CD4-positive, alpha-beta memory T cell (primary cell): ENCODE measurements around the gene AQP7. TPM values are rescaled to one million over a fixed set of nuclear protein-coding genes. Genes with fewer than 3 reads are reported as not detected.

Experiments used
- CTCF ChIA-PET: fragments of 350-600 bp; sonication (Branson Sonifier 250); formaldehyde crosslinking; loops from one replicate; lab custom pipeline; 2021; ENCODE audit warnings: inconsistent platforms; ENCODE audit not compliant: partially characterized antibody; lab: Charles Lee
- POLR2A ChIA-PET: fragments of 350-600 bp; sonication (Branson Sonifier 250); formaldehyde crosslinking; loops from one replicate; lab custom pipeline; 2021; ENCODE audit not compliant: partially characterized antibody; lab: Charles Lee
- DNase-seq, 5 donors: peaks; one replicate each; pipeline versions ENCODE4 v3.0.0 to v3.0.0-alpha.2; 2020 to 2022; ENCODE audit warnings: mixed read lengths in 1 of 5
- H3K27ac ChIP-seq: one replicate; pipeline ENCODE4 v1.7.0; 2013; ENCODE audit warnings: low read depth, low read length
- H3K27me3 ChIP-seq: 2 replicates; pipeline ENCODE4 v1.7.0; 2013; ENCODE audit warnings: mild to moderate bottlenecking, low read length, moderate library complexity; ENCODE audit not compliant: insufficient read depth
- H3K36me3 ChIP-seq: 2 replicates; pipeline ENCODE4 v1.7.0; 2013; ENCODE audit warnings: mild to moderate bottlenecking, low read length, moderate library complexity; ENCODE audit not compliant: insufficient read depth
- H3K4me1 ChIP-seq: 2 replicates; pipeline ENCODE4 v1.7.0; 2013; ENCODE audit warnings: mild to moderate bottlenecking, low read length, moderate library complexity; ENCODE audit not compliant: insufficient read depth
- H3K4me3 ChIP-seq, 2 donors: one replicate each; pipeline ENCODE4 v1.7.0; 2013; ENCODE audit warnings: low read length in 2 of 2, mild to moderate bottlenecking in 1 of 2
- H3K9me3 ChIP-seq, 2 donors: one replicate each; pipeline ENCODE4 v1.7.0; 2013; ENCODE audit warnings: low read length in 2 of 2, control low read depth in 1 of 2; ENCODE audit not compliant: control insufficient read depth in 1 of 2
- H3K27ac Mint-ChIP-seq, 7 donors: one replicate each; pipeline ENCODE4 v1.8.0; 2020 to 2021; ENCODE audit warnings: mixed read lengths in 7 of 7, mild to moderate bottlenecking in 6 of 7, inconsistent platforms in 3 of 7, moderate library complexity in 3 of 7
- H3K27me3 Mint-ChIP-seq, 2 donors: one replicate each; pipeline ENCODE4 v1.8.0; 2020 to 2021; ENCODE audit warnings: mixed read lengths in 2 of 2
- H3K36me3 Mint-ChIP-seq, 2 donors: one replicate each; pipeline ENCODE4 v1.8.0; 2020 to 2021; ENCODE audit warnings: mixed read lengths in 2 of 2, inconsistent platforms in 1 of 2, mild to moderate bottlenecking in 1 of 2
- H3K4me1 Mint-ChIP-seq, 4 donors: one replicate each; pipeline ENCODE4 v1.8.0; 2020 to 2021; ENCODE audit warnings: mixed read lengths in 4 of 4, mild to moderate bottlenecking in 1 of 4
- H3K4me3 Mint-ChIP-seq, 8 donors: one replicate each; pipeline ENCODE4 v1.8.0; 2020 to 2021; ENCODE audit warnings: mixed read lengths in 8 of 8, mild to moderate bottlenecking in 7 of 8, moderate library complexity in 6 of 8, inconsistent platforms in 3 of 8
- H3K9me3 Mint-ChIP-seq, 8 donors: one replicate each; pipeline ENCODE4 v1.8.0; 2020 to 2021; ENCODE audit warnings: mixed read lengths in 8 of 8, mild to moderate bottlenecking in 5 of 8, inconsistent platforms in 3 of 8, moderate library complexity in 1 of 8
- intact Hi-C: fragments of 100-400 bp; cut with micrococcal nuclease; formaldehyde crosslinking; loops from one replicate; pipeline ENCODE4 v1.15.1; 2023
- polyA plus RNA-seq, 2 donors: library from polyadenylated mRNA; unstranded; fragments of 300-500 nt; fragmentation: Illumina TruSeq; gene quantifications; one replicate each; pipeline ENCODE4 v1.2.3, GENCODE V29; 2021
- total RNA-seq, 2 experiments: library from RNA; stranded (reverse); gene quantifications; one replicate each; pipeline ENCODE4 v1.2.3, GENCODE V29; 2021

AQP7 gene
- total and polyA plus RNA-seq, 4 experiments from 2014 or later: 0.30 to 0.81 TPM; not detected in 2

- H3K4me1 Mint-ChIP-seq: peaks cover 15 to 50% (median 29%) of the 10 kb centered on the region in 4 donors
Observed at GRCh38 chr9:33435821-33436277, 33.5 kb upstream of the AQP7 start.

DNA sequence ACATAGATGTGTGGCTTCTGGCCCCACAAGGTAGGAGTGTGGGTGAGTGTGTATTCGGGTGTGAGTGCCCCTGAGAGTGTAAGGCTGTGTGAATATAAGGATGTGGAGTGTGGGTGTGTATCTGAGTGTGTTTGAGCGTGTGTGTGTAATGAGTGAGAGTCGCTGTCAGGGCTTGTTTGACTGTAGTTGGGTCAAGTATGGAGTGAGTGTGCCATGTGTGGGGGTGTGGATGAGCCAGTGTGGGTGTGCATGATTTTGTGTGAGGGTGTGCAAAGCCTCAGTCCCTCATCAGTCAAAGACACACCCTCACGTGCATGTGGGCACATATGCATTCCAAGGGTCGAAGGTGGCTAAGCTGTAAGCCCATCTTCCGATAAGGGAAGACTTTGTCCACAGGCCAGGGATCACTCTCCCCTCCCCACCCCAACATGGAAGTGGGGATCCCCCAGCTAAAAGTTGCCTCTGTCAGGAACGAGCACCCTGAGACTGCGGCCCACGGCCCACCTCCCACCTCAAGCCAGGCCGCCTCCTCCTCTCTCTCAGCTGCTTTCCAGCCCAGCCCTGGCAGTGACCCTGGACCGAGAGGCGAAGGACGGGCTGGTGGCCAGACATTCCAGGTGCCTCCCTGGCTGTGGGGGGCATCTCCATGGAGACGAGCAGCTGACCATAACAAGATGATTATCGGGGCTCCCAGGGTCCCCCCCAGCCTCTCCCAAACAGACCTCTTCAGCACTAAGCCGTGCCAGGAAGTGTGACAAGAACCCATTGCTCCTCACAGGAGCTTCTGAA, 32.1 kb upstream of the AQP7 start:
- peaks cover 13 to 37% (median 22%) of the 10 kb centered on the region in 4 donors for H3K4me1 Mint-ChIP-seq
- H3K36me3 ChIP-seq: no peaks in the 10 kb centered on the region
- H3K27ac Mint-ChIP-seq: peak overlapping the region in 5 of 7 donors; percentile 5 to 76 (median 58)
- H3K9me3 ChIP-seq: no peaks in the 10 kb centered on the region
- intact Hi-C loops: no loop called here
- H3K27me3 ChIP-seq: no peaks in the 10 kb centered on the region
- ChIA-PET POLR2A (interaction anchor here (0.6 to 6.4 kb wide), 4 partner anchors 8 to 20 kb away, joined by 3 to 32 read pairs (median 12); partner anchors contain the start of gene AQP3), CTCF (interaction anchor here (1.4 to 4.6 kb wide), 5 partner anchors 13 to 32 kb away, joined by 3 to 17 read pairs (median 7); partner anchors contain the start of gene AQP3)
- DNase-seq: peak in 1 of 5 donors; percentile 9
- peaks cover 0 to 3% of the 10 kb centered on the region in 2 donors for H3K36me3 Mint-ChIP-seq
- H3K4me3 Mint-ChIP-seq: no peak overlapping the region
- no peaks in the 10 kb centered on the region for H3K9me3 Mint-ChIP-seq
- no peak overlapping the region for H3K27ac ChIP-seq
- H3K27me3 Mint-ChIP-seq: no peaks in the 10 kb centered on the region
- no peak overlapping the region for H3K4me3 ChIP-seq
- peaks cover 2% of the 10 kb centered on the region for H3K4me1 ChIP-seq

More at GRCh38 chr9:33435821-33436277, 33.5 kb upstream of the AQP7 start:
- H3K4me3 Mint-ChIP-seq: no peak overlapping the region
- Histone ChIP-seq H3K36me3 (peaks cover 4% of the 10 kb centered on the region), H3K4me1 (peaks cover 15% of the 10 kb centered on the region), H3K27ac (no peak overlapping the region), H3K27me3 (no peaks in the 10 kb centered on the region), H3K4me3 (no peak overlapping the region), H3K9me3 (no peaks in the 10 kb centered on the region)
- peak overlapping the region in 4 of 7 donors; percentile 25 to 73 (median 44) for H3K27ac Mint-ChIP-seq
- CTCF ChIA-PET: interaction anchor here (2.2 to 4.6 kb wide), 2 partner anchors 11 to 21 kb away, joined by 7 to 17 read pairs; partner anchors contain the start of gene AQP3
- H3K36me3 Mint-ChIP-seq: peaks cover 10 to 16% of the 10 kb centered on the region in 2 donors
- POLR2A ChIA-PET: interaction anchor here (4.0 to 6.4 kb wide), 2 partner anchors 11 to 20 kb away, joined by 20 to 32 read pairs; partner anchors contain the start of gene AQP3
- no peaks in the 10 kb centered on the region for H3K27me3 Mint-ChIP-seq
- H3K9me3 Mint-ChIP-seq: no peaks in the 10 kb centered on the region
- DNase-seq: peak in 1 of 5 donors; percentile 10
- intact Hi-C loops: no loop called here

GRCh38 chr9:33433871-33434270, 31.5 kb upstream of the AQP7 start:
- Histone ChIP-seq H3K36me3 (no peaks in the 10 kb centered on the region), H3K27ac (no peak overlapping the region), H3K4me3 (no peak overlapping the region), H3K27me3 (no peaks in the 10 kb centered on the region), H3K4me1 (no peaks in the 10 kb centered on the region), H3K9me3 (no peaks in the 10 kb centered on the region)
- Mint-ChIP-seq H3K36me3 (peaks cover 0 to 3% of the 10 kb centered on the region in 2 donors), H3K4me1 (peaks cover 13 to 31% (median 18%) of the 10 kb centered on the region in 4 donors), H3K27ac (peak overlapping the region in 4 of 7 donors; percentile 5 to 76 (median 52)), H3K4me3 (no peak overlapping the region), H3K9me3 (no peaks in the 10 kb centered on the region), H3K27me3 (no peaks in the 10 kb centered on the region)
- intact Hi-C loops: no loop called here
- ChIA-PET POLR2A (interaction anchor here (1.1 to 6.4 kb wide), 5 partner anchors 9 to 18 kb away, joined by 4 to 32 read pairs (median 20); partner anchors contain the start of gene AQP3), CTCF (interaction anchor here (0.8 to 4.6 kb wide), 8 partner anchors 13 to 33 kb away, joined by 3 to 22 read pairs (median 6); partner anchors contain the start of gene AQP3)
- DNase-seq: no peak

DNA sequence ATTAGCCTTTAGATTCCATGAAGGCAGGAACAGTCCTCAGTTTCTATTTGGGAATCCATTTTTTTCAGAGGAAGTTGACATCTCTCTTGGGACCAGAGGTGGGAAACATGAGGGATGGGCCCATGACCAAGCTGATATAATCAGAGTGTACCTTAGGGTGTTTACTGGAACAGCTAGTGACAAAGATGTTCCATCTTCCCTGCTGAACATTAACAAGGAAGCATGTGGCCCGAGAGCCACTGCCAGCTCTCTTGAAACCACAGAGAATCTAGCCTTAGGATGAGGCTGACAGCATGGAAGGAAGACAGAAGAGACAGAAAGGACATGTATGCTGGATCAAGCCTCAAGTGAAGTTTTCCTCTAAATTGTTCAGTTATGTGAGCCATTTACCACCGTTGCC, 29.1 kb upstream of the AQP7 start:
- H3K9me3 ChIP-seq: no peaks in the 10 kb centered on the region
- H3K4me3 Mint-ChIP-seq: no peak overlapping the region
- no peak overlapping the region for H3K27ac ChIP-seq
- no peak for DNase-seq
- H3K4me3 ChIP-seq: no peak overlapping the region
- H3K9me3 Mint-ChIP-seq: no peaks in the 10 kb centered on the region
- H3K36me3 Mint-ChIP-seq: no peaks in the 10 kb centered on the region
- intact Hi-C loops: no loop called here
- ChIA-PET POLR2A (interaction anchor here (1.5 to 6.4 kb wide), 5 partner anchors 12 to 43 kb away, joined by 4 to 32 read pairs (median 5); partner anchors contain the start of genes AQP3 and NOL6), CTCF (interaction anchor here (1.1 to 3.7 kb wide), 3 partner anchors 16 to 21 kb away, joined by 3 to 22 read pairs (median 12); partner anchors contain the start of gene AQP3)
- peak overlapping the region in 1 of 7 donors; percentile 54 for H3K27ac Mint-ChIP-seq
- no peaks in the 10 kb centered on the region for H3K27me3 ChIP-seq
- no peaks in the 10 kb centered on the region for H3K36me3 ChIP-seq
- no peaks in the 10 kb centered on the region for H3K4me1 ChIP-seq
- H3K27me3 Mint-ChIP-seq: no peaks in the 10 kb centered on the region
- peaks cover 6 to 22% (median 14%) of the 10 kb centered on the region in 4 donors for H3K4me1 Mint-ChIP-seq

- Histone ChIP-seq H3K36me3 (no peaks in the 10 kb centered on the region), H3K9me3 (no peaks in the 10 kb centered on the region), H3K27me3 (no peaks in the 10 kb centered on the region), H3K27ac (no peak overlapping the region), H3K4me1 (no peaks in the 10 kb centered on the region), H3K4me3 (no peak overlapping the region)
- no peak for DNase-seq
- intact Hi-C loops: no loop called here
- POLR2A ChIA-PET: interaction anchor here (1.0 to 6.4 kb wide), 6 partner anchors 12 to 43 kb away, joined by 3 to 32 read pairs (median 5); partner anchors contain the start of genes AQP3 and NOL6
- Mint-ChIP-seq H3K4me1 (peaks cover 5 to 23% (median 13%) of the 10 kb centered on the region in 4 donors), H3K36me3 (no peaks in the 10 kb centered on the region), H3K27ac (peak overlapping the region in 1 of 7 donors; percentile 56), H3K27me3 (no peaks in the 10 kb centered on the region), H3K4me3 (no peak overlapping the region), H3K9me3 (no peaks in the 10 kb centered on the region)
- CTCF ChIA-PET: interaction anchor here (0.8 to 3.7 kb wide), 4 partner anchors 15 to 36 kb away, joined by 3 to 22 read pairs (median 8); partner anchors contain the start of gene AQP3
Observed at GRCh38 chr9:33430942-33431341, 28.6 kb upstream of the AQP7 start.

DNA sequence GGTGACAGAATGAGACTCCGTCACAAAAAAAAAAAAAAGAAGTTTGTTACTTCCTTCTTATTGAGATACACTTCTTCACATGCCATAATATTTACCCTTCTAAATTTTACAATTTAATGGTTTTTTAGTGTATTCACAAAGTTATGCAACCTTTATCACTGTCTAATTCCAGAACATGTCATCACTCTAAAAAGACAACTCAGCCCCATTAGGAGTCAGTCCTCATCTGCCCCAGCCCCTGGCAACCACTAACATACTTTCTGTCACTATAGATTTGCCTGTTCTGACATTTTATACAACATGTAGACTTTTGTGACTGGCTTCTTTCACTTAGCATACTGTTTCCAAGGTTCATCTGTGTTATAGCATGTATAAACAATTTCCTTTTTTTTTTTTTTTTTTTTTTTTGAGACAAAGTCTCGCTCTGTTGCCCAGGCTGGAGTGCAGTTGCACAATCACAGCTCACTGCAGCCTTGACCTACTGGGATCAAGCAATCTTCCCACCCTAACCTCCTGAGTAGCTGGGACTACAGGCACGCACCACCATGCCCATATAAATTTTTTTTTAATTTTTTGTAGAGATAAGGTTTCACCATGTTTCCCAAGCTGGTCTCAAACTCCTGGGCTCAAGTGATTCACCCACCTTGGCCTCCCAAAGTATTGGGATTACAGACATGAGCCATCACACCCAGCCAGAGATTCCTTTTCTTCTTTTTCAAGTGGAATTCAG, 27.1 kb upstream of the AQP7 start:
- no peak overlapping the region for H3K27ac ChIP-seq
- intact Hi-C loops: no loop called here
- no peaks in the 10 kb centered on the region for H3K9me3 ChIP-seq
- ChIA-PET CTCF (interaction anchor here (1.1 kb wide), 1 partner anchor 18 kb away, joined by 3 read pairs; the partner anchor contains the start of gene AQP3), POLR2A (no interaction called here)
- H3K27me3 ChIP-seq: no peaks in the 10 kb centered on the region
- H3K4me3 ChIP-seq: no peak overlapping the region
- H3K36me3 Mint-ChIP-seq: no peaks in the 10 kb centered on the region
- H3K27ac Mint-ChIP-seq: peak overlapping the region in 5 of 7 donors; percentile 10 to 77 (median 59)
- H3K4me3 Mint-ChIP-seq: no peak overlapping the region
- DNase-seq: no peak
- H3K4me1 ChIP-seq: no peaks in the 10 kb centered on the region
- H3K9me3 Mint-ChIP-seq: no peaks in the 10 kb centered on the region
- peaks cover 3 to 16% (median 12%) of the 10 kb centered on the region in 4 donors for H3K4me1 Mint-ChIP-seq
- H3K36me3 ChIP-seq: no peaks in the 10 kb centered on the region
- H3K27me3 Mint-ChIP-seq: no peaks in the 10 kb centered on the region
